Vagina (tissue), 2 donors: ENCODE data around the gene KRTAP1-5.

Source experiments
- POLR2AphosphoS5 ChIP-seq, 2 donors: sonication (generic); formaldehyde crosslinking; IDR thresholded peaks; one replicate each; pipeline ENCODE4 v1.9.0; 2017; ENCODE audit warnings: antibody characterized with exemption in 2 of 2, mild to moderate bottlenecking in 2 of 2, low read depth in 1 of 2; ENCODE audit not compliant: insufficient read depth in 1 of 2
- TF ChIP-seq, protein P1 (sequence below), 3 experiments: fragments of 450-650 bp in 2 of 3; fragments of 200-600 bp in 1 of 3; sonication (generic) in 1 of 3; IDR thresholded peaks; one replicate each; pipeline ENCODE4 v1.5.1; 2017 to 2019; ENCODE audit warnings: antibody characterized with exemption in 3 of 3, mild to moderate bottlenecking in 2 of 3, moderate library complexity in 2 of 3

DNA sequence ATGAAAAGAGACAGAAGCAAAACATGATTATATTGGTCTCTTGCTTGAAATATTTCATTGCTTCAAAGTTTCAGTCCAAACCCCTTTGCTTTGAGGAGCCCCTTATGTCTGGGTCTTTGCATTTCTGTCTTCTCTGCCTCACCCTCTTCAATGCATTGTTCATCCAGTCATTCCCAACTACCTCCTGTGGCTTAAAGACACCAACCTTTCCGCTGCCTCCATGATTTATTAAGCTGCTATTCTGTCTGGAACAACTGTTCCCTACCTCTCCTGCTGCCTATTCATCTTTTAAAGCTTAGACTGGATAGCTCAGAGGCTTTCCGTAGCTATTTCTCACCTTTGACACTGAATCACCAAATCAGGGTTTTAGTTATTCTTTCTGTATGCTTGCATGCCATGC, 29.6 kb downstream of the KRTAP1-5 start:
- TF ChIP-seq, protein P1, sequence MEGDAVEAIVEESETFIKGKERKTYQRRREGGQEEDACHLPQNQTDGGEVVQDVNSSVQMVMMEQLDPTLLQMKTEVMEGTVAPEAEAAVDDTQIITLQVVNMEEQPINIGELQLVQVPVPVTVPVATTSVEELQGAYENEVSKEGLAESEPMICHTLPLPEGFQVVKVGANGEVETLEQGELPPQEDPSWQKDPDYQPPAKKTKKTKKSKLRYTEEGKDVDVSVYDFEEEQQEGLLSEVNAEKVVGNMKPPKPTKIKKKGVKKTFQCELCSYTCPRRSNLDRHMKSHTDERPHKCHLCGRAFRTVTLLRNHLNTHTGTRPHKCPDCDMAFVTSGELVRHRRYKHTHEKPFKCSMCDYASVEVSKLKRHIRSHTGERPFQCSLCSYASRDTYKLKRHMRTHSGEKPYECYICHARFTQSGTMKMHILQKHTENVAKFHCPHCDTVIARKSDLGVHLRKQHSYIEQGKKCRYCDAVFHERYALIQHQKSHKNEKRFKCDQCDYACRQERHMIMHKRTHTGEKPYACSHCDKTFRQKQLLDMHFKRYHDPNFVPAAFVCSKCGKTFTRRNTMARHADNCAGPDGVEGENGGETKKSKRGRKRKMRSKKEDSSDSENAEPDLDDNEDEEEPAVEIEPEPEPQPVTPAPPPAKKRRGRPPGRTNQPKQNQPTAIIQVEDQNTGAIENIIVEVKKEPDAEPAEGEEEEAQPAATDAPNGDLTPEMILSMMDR (IDR thresholded peaks at IDR 0.05) = no peak
- TF ChIP-seq POLR2AphosphoS5 (IDR thresholded peaks at IDR 0.05; ENCODE audit: insufficient read depth in 1 of 2, low read depth in 1 of 2) = no peak
